GOT3 (cell line): ENCODE measurements around the gene LDHAL6B.

Experiments
- DNase-seq: peaks from one replicate; lab custom pipeline; 2025; ENCODE audit warnings: mixed read lengths; lab: John Stamatoyannopoulos, UW

LDHAL6B gene

GRCh38 chr15:59218710-59219109, 12.1 kb downstream of the LDHAL6B start:
- no peak for DNase-seq

- no peak for DNase-seq
Measured at GRCh38 chr15:59221511-59222505, 15.2 kb downstream of the LDHAL6B start.

DNA sequence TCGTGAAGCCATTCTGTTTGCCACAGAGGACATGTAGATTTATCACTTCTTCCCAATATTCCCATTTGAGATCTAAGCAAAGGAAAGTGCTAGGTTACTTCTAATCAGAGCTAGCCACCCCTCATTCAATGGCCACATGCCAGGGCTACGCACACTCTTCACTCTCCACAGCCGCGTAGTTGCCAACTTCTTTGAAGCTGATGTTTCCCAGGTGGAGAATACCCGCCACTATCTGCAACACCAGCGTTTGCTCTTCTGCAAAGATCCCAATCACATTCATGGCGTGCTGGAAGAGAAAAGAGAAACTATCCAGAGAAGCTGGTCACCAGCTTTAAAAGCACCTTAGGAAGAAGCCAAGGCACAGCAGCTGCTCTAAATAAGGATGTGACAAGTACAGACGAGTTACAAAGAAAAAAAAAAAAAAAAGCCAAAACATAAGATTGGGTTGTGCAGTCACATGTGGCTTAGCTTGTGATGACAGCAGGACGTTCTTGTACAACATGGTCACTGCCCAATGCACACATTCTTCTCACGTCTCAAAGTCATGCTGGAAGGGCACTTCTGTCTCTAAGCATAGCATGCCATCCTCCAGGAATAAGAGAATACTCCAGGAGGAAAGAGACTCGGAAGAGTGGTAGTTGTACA, 16.4 kb downstream of the LDHAL6B start:
- no peak for DNase-seq

- no peak for DNase-seq
Measured at GRCh38 chr15:59223736-59224135, 17.1 kb downstream of the LDHAL6B start.

GRCh38 chr15:59224474-59224873, 17.8 kb downstream of the LDHAL6B start:
- DNase-seq, result no peak

DNA sequence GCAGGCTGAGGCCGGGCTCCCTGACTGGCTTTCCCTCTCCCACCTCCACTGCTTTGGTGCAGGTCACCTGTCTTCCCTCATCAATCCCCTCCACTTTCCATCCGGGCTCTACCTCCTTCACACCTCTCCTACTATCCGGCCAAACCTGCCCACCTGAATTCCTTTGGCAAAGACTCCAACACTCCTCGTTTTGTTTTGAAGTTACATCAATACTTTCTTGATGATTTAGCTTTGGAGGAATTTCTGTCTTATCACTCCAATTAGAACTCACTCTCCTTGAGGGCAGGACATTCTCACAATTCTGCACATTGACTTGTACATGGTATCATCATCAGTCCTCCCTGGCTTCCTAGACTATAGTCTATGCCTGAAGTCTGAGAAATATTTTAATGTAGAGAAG, 20.4 kb downstream of the LDHAL6B start:
- no peak for DNase-seq

GRCh38 chr15:59229015-59229414, 22.4 kb downstream of the LDHAL6B start:
- DNase-seq, result no peak

- no peak for DNase-seq
Measured at GRCh38 chr15:59229453-59229852, 22.8 kb downstream of the LDHAL6B start.

GRCh38 chr15:59230531-59231055, 23.9 kb downstream of the LDHAL6B start:
- DNase-seq, result no peak

DNA sequence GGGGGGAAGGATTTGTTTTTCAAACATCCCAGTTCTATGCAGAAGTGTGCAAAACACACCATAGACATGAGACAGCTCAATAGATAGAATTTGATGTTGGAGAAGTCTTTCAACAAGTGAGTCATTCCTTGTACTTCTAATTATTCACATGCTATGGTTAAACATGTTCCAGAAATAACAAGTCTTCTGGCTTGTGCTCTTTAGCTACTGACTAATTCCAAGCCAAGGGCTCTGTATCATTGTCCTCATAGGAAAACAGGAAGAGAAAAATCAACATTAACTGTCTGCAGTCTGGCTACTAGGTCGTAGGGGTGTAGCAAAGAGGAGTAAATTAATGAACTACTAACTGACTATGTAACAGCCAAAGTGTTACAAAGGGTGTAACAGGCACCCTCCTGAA, 25.8 kb downstream of the LDHAL6B start:
- DNase-seq, result no peak

DNA sequence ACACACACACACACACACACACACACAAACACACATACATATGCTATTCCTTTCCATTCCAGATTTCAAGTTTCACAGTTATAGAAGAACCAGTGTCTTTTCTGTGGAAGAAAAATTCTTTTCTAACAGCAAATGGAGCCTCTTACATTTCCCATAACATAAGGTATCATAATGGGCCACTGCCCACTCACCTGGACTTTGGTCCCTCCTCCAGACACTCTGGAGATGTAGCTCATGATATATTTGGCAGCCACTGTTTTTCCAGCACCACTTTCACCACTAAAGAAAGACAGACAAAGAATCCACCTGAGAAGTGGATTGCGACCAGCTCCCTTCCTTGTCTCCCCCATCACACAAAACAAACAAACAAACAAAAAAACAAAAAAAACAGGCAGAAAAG, 29.8 kb downstream of the LDHAL6B start:
- no peak for DNase-seq

- DNase-seq, result no peak
Measured at GRCh38 chr15:59237119-59237855, 30.6 kb downstream of the LDHAL6B start.

- no peak for DNase-seq
Measured at GRCh38 chr15:59237924-59238331, 31.3 kb downstream of the LDHAL6B start.

- DNase-seq, result no peak
Measured at GRCh38 chr15:59240036-59240435, 33.4 kb downstream of the LDHAL6B start.

DNA sequence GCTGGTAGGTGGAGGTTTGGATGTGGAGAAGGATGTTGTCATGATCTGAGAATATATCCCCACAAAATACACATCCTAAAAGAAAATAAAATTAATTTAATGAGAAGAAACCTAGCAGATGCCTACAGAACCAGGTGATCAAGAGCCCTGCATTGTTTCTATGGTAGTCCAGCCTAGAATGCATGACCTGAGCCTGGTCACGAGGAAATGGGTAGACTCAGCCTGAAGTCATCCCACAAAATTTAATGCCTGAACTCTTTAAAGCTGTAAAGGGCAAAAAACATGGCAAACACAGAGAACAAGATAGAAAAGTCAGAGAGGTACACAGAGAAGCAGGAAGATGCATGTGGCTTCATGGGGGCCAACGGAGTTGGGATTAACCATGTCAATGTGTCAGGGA, 36.0 kb downstream of the LDHAL6B start:
- no peak for DNase-seq

GRCh38 chr15:59243622-59244021, 37.0 kb downstream of the LDHAL6B start:
- no peak for DNase-seq

GRCh38 chr15:59244337-59244736, 37.7 kb downstream of the LDHAL6B start:
- no peak for DNase-seq

DNA sequence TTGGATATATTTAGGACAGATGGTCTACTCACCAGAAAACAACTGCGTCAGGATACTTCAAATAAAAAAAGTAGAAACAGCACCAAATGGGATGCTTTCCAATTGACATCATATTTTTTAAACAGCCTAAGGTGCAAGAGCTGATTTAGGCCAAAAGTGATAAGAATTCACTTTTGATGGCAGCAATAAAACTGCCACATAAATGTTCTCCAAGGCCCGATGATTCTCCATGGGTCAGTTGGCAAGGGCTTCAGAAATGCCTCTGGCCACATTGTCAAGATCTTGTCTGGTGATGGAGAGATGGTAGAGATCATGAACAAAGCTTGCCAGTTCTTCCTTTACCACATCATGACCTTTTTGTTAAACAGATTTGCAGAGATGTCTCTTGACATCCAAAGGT, 38.9 kb downstream of the LDHAL6B start:
- DNase-seq, result no peak

GRCh38 chr15:59247364-59247763, 40.7 kb downstream of the LDHAL6B start:
- DNase-seq, result no peak

DNA sequence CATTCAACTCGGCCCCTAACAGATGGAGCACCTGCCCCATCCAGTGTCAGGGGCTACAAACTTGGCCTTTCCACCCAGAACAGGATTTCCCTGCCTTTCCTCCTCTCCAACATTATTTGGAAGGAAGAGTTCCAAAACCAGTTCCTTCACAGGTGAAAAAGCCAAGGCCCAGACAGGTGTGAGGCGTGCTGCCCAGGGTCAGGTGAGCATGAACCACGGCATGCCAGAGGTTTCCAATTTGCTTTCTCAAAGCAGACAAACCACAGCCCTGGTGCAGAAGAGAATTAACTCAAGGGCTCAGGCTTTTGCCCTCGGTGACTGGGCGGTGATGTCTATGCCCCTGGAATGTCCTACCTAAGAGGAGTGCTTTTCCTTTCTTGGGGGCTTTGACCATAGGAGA, 43.2 kb downstream of the LDHAL6B start:
- no peak for DNase-seq

DNA sequence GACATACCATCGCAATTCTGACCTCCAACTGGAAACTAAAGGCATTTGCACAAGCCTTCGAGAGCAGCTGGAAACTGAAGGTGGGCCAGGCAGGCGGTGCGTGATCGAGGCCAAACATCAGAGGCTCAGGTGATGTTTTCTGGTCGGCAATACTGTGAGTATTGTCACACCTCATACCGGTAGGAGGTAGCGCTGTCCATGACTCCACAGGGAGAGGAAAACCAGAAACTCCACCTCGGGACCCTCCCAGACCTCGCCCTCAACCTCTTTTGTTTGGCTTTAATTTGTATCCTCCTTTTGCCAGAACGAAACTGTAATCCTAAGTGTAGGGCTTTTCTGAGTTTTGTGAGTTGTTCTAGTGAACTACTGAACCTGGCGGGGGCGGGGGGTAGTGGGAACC, 43.6 kb downstream of the LDHAL6B start:
- DNase-seq, result no peak
